GM12874 (cell line): ENCODE measurements around the gene FUCA1.

ENCODE experiments used
- TF ChIP-seq, protein P1 (sequence below): IDR thresholded peaks from 2 replicates; pipeline ENCODE4 v1.5.1; 2011; ENCODE audit warnings: low read depth, mild to moderate bottlenecking, control low read depth, low read length, moderate library complexity; ENCODE audit not compliant: insufficient read depth

FUCA1 gene

DNA sequence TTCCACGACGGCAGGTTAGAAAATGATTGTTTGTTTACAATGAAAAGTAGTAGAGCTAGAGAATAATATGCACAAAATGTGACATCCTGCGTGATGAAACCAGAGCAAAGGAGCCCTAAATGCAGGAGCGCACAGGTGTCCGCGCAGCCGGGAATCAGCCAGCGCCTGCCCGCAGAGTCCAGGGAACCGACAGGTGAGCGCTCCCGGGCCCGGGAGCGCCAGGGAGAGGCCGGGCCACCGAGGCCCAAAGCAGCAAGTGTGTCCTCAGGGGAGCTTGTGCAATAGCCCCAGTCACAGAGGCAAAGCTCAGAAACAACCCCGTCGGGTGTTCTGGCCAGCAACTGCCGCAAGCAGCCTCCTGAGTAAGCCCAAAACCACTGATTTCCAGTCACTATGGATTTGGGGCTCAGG, 66.7 kb downstream of the FUCA1 start:
- TF ChIP-seq, protein P1, sequence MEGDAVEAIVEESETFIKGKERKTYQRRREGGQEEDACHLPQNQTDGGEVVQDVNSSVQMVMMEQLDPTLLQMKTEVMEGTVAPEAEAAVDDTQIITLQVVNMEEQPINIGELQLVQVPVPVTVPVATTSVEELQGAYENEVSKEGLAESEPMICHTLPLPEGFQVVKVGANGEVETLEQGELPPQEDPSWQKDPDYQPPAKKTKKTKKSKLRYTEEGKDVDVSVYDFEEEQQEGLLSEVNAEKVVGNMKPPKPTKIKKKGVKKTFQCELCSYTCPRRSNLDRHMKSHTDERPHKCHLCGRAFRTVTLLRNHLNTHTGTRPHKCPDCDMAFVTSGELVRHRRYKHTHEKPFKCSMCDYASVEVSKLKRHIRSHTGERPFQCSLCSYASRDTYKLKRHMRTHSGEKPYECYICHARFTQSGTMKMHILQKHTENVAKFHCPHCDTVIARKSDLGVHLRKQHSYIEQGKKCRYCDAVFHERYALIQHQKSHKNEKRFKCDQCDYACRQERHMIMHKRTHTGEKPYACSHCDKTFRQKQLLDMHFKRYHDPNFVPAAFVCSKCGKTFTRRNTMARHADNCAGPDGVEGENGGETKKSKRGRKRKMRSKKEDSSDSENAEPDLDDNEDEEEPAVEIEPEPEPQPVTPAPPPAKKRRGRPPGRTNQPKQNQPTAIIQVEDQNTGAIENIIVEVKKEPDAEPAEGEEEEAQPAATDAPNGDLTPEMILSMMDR = no peak

DNA sequence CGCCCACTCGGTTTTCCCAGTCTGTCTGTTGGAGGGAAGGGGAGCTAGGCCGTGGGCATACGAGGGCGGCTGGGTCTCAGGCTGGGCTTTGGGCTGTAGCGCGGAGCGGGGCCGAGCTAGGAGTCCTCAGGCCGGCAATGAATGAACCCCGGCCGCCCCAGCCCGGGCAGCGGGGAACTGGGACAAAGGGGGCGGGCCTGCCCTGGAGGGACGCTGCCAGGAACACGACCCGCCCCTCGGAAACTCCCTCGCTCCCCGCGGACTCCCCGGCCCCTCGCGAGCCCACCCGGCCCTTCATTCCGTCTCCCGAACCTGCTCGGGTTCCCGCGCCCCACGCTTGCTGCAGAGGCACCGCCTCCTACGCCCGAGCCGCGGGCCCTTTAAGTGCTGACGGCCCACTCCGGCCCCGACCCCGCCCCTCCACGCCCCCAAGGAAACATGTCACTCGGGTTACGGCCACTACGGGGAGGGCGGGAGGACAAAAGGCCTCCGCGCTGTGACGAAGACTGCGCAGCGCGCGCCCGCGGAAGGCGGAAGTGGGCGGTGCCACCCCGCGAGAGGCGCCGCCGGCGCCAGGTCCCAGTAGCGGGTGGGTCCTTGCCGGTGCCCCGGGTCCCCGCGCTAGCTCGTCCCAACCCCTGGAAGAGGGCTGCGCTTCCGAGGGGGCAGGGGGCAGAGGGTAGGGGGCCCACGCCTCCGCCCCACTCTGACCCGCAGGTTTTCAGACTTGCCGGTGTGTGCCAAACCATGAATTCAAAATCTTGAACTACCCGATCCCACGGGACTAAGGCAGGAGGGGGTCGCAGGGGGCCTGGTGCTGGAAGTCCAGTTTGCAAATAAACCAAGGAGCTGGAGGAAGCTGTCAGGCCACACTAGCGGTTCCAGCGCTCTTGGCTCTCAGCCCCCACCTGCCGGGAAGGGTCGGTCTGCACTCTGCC, 67.4 kb downstream of the FUCA1 start, which contains the start of gene GALE:
Gene GALE, minus strand, starts transcription at position 355 of the 938 bp plus-strand sequence. CDS start 1,747 bp downstream, outside the sequence.
- TF ChIP-seq, protein P1 = no peak

DNA sequence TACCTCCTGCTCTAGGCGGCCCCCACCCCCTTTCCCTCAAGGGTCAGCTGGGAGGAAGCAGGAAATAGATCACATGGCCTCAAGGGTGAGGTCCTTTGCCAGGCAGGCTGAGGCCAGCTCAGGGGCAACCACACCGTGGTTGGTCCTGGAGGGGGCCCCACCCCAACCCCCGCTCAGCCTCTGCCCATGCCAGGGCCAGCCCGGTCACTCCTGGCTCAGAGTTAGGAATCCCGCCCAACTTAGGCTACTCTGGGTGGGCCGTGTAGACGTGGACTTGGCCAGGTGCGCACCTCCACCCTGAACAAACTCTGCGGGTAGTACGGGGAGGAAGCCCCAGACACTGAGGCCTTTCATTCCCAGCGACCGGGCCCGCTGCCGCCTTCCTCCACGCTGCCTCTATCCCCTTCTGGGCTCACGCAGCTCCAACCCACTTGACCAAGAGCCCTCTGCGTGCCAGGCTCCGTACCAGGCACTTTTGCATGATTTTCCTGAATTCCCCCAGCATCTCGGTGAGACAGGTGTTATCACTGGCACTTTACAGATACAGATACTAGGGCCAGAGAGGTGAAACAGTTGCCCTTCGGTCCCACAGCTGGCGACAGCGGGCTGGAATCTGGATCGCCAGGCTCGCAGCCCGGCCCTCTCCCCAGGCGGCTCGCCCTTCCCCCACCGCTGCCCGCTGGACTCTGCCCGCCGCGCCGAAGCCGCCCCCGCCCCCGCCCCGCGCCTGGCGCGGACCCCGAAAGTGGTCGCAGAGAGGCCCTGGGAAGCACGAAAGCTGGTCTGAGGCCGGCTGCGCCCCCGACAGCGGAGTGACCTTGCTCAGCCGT, 68.3 kb downstream of the FUCA1 start:
- TF ChIP-seq, protein P1 = no peak

DNA sequence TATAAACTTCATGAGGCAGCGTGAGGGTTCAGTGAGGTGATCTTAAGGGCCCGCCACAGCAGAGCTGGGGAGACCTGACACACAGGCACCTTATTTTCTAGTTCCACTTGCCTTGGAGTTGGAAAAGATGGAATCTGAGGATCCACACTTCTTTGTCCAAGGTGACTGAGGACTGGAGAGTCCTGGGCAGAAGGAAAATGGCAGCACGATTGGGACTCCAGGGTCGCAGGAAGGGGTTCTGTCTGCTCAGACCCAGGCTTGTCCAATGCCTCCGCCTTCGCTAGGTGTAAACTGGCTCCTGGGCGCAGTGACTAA, 68.9 kb downstream of the FUCA1 start:
- TF ChIP-seq, protein P1 = no peak

DNA sequence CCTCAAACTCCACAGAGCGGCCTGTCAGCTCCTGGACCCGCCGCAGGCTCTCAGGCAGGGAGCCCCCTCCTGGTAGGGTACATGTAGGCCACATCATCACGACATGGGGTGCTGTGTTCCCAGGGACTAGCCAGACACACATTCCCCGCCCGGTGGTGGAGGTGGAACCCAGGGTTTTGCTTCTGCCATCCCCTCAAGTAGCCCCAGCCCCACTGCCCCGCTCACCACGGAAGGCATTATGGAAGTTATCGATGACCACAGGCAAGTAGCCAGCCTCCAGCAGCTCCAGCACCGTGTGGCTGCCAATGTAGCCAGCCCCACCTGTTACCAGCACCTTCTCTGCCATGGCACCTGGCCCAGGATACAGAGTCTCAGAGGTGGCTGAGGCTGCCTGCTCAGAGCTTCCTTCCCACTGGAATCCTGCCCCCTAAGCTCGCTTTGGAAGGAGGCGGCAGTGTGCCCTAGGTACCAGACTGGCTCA, 69.4 kb downstream of the FUCA1 start:
- TF ChIP-seq, protein P1 = peak; percentile 44; the same call in 1 of the 2 replicates

DNA sequence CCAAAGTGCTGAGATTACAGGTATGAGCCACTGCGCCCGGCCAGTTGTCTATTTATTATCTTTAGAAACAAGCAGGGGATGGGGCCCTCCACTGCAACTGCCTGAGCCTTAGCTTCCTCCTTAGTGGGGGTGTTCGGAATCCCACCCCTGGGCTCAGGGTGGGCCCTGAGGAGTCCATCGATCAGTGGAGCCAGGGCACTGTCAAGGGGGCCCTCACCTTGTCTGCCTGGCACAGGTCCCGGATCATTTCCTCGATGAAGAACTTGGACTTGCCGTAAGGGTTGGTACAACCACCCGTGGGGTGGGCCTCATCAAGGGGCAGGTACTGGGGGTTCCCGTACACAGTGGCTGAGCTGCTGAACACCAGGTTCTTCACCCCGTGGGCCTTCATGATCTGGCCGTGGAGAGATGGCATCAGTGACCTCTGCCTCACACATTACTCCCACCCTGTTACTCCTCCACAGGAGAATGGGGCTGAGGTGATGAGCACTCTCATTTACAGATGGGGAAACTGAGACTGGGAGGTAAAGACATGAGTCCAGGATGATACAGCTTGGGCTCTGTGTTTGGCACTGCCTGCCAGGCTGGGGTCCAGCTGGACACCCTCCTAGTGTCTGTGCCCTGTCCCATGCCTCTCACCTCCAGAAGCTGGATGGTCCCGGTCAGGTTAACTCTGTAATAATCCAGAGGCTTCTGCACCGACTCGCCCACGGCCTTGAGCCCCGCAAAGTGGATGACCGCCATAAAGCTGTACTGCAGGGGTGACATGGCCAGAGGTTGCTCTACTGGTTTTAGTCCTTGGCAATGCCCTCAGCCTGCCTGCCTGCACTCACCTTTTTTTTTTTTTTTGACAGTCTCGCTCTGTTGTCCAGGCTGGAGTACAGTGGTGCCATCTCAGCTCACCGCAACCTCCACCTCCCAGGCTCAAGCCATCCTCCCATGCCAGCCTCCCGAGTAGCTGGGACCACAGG, 70.3 kb downstream of the FUCA1 start:
- TF ChIP-seq, protein P1 = no peak
